ENCODE results near the gene QRICH2. TPM values are rescaled to one million over a fixed set of nuclear protein-coding genes. Genes with fewer than 3 reads are reported as not detected.

QRICH2 gene
- total and polyA plus RNA-seq, 10 of the 15 experiments (the other 5 are each of a cell fraction or from before 2014, with no cell fraction given), result 0.04 to 0.72 (median 0.25) TPM

- no peak for DNase-seq (ENCODE audit: low read depth, low spot score)
These were observed 43.7 kb downstream of the QRICH2 start for GRCh38 chr17:76264425-76264754.

More at GRCh38 chr17:76264425-76264754, 43.7 kb downstream of the QRICH2 start:
- no peaks in the 10 kb centered on the region for H4K20me1 ChIP-seq (ENCODE audit: control insufficient read depth, insufficient read depth)
- H3K4me2 ChIP-seq (ENCODE audit: control insufficient read depth, insufficient read depth), result peak overlapping the region; percentile 44
- ChIA-PET RAD21 (ENCODE audit: unreplicated experiment) (interaction anchor here (0.6 to 18.5 kb wide), 13 partner anchors 9 to 473 kb away, joined by 3 to 419 read pairs (median 14); partner anchors contain the start of gene SRSF2), SMC1A (ENCODE audit: uncharacterized antibody, unreplicated experiment) (interaction anchor here (0.5 to 8.3 kb wide), 13 partner anchors 8 to 368 kb away, joined by 3 to 226 read pairs (median 5); no protein-coding TSS in a partner anchor), CTCF (interaction anchor here (0.9 to 7.9 kb wide), 9 partner anchors 9 to 85 kb away, joined by 3 to 82 read pairs (median 16); no protein-coding TSS in a partner anchor), POLR2A (interaction anchor here (0.6 to 17.9 kb wide), 13 partner anchors 8 to 480 kb away, joined by 3 to 427 read pairs (median 5); partner anchors contain the start of genes RNF157, UNK and WBP2)
- WGBS (ENCODE audit: insufficient coverage, insufficient replicate concordance, low lambda C conversion rate, missing lambda C conversion rate), result 0% methylated on average over 9 of the region's 9 CpGs
- H3K79me2 ChIP-seq (ENCODE audit: control insufficient read depth, insufficient read depth, low read length), result peaks cover 42% of the 10 kb centered on the region
- no peak for FAIRE-seq
- H3K36me3 ChIP-seq (ENCODE audit: control insufficient read depth in 2 of 2, insufficient read depth in 2 of 2, low read length in 1 of 2), result no peaks in the 10 kb centered on the region
- ATAC-seq, result peak; percentile 0; the same call in 2 of the 3 replicates
- no TSS peak for BruUV-seq (replicated peaks)
- TF ChIP-seq SMAD1 (IDR thresholded peaks at IDR 0.05; ENCODE audit: low read depth, partially characterized antibody), result peak; percentile 33
- no peak for TF ChIP-seq RCOR1 (conservative IDR thresholded peaks at IDR 0.05; ENCODE audit: low read depth, low read length)
- peak; percentile 41; the same call in 1 of the 2 replicates for TF ChIP-seq ZBTB40 (IDR thresholded peaks at IDR 0.05; ENCODE audit: borderline replicate concordance)
- TF ChIP-seq NR2C2 (IDR thresholded peaks at IDR 0.05; ENCODE audit: borderline replicate concordance, control insufficient read depth, insufficient read length, low read depth), result no peak
- TF ChIP-seq, protein P1, sequence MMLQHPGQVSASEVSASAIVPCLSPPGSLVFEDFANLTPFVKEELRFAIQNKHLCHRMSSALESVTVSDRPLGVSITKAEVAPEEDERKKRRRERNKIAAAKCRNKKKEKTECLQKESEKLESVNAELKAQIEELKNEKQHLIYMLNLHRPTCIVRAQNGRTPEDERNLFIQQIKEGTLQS (IDR thresholded peaks at IDR 0.05; ENCODE audit: borderline replicate concordance, extremely low read depth, low read depth, low read length), result 0 out of 2 replicates have a peak, but pooled peaks have one; percentile 0
- TF ChIP-seq, protein P2, sequence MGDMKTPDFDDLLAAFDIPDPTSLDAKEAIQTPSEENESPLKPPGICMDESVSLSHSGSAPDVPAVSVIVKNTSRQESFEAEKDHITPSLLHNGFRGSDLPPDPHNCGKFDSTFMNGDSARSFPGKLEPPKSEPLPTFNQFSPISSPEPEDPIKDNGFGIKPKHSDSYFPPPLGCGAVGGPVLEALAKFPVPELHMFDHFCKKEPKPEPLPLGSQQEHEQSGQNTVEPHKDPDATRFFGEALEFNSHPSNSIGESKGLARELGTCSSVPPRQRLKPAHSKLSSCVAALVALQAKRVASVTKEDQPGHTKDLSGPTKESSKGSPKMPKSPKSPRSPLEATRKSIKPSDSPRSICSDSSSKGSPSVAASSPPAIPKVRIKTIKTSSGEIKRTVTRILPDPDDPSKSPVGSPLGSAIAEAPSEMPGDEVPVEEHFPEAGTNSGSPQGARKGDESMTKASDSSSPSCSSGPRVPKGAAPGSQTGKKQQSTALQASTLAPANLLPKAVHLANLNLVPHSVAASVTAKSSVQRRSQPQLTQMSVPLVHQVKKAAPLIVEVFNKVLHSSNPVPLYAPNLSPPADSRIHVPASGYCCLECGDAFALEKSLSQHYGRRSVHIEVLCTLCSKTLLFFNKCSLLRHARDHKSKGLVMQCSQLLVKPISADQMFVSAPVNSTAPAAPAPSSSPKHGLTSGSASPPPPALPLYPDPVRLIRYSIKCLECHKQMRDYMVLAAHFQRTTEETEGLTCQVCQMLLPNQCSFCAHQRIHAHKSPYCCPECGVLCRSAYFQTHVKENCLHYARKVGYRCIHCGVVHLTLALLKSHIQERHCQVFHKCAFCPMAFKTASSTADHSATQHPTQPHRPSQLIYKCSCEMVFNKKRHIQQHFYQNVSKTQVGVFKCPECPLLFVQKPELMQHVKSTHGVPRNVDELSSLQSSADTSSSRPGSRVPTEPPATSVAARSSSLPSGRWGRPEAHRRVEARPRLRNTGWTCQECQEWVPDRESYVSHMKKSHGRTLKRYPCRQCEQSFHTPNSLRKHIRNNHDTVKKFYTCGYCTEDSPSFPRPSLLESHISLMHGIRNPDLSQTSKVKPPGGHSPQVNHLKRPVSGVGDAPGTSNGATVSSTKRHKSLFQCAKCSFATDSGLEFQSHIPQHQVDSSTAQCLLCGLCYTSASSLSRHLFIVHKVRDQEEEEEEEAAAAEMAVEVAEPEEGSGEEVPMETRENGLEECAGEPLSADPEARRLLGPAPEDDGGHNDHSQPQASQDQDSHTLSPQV (IDR thresholded peaks at IDR 0.05), result no peak
- H3K9me3 ChIP-seq (replicated peaks; ENCODE audit: control insufficient read depth, insufficient read depth, low read length), result no peaks in the 10 kb centered on the region
- peak overlapping the region; percentile 87 for H3K27ac ChIP-seq (ENCODE audit: control insufficient read depth, insufficient read depth)
- peaks cover 50% of the 10 kb centered on the region for H3K4me1 ChIP-seq (ENCODE audit: control insufficient read depth, insufficient read depth, low read length)
- peak overlapping the region; percentile 64 for H3K4me3 ChIP-seq
- peak overlapping the region; percentile 66 for H3K9ac ChIP-seq (ENCODE audit: control insufficient read depth, insufficient read depth, low read length)
- H3K27me3 ChIP-seq (replicated peaks in 1 of 2; ENCODE audit: control insufficient read depth in 2 of 2, insufficient read depth in 2 of 2, low read length in 1 of 2), result no peaks in the 10 kb centered on the region
- in situ Hi-C loops (cut with MboI) (loop anchor here (5.0 to 25.0 kb wide), 4 partner anchors 77 to 1898 kb away; partner anchors contain the start of genes SYNGR2 and UNK), intact Hi-C loops (cut with micrococcal nuclease; ENCODE audit: unreplicated experiment) (loop anchor here (2.0 to 10.0 kb wide), 3 partner anchors 18 to 480 kb away; partner anchors contain the start of gene UNK)
- H2AFZ ChIP-seq (ENCODE audit: control insufficient read depth, low read depth, low read length), result no peak overlapping the region
